ENCODE measurements around the gene LZTS2. TPM values are rescaled to one million over a fixed set of nuclear protein-coding genes. Genes with fewer than 3 reads are reported as not detected.

LZTS2 gene
- total RNA-seq, 1 experiment from 2014 or later, result 69.1 TPM

DNA sequence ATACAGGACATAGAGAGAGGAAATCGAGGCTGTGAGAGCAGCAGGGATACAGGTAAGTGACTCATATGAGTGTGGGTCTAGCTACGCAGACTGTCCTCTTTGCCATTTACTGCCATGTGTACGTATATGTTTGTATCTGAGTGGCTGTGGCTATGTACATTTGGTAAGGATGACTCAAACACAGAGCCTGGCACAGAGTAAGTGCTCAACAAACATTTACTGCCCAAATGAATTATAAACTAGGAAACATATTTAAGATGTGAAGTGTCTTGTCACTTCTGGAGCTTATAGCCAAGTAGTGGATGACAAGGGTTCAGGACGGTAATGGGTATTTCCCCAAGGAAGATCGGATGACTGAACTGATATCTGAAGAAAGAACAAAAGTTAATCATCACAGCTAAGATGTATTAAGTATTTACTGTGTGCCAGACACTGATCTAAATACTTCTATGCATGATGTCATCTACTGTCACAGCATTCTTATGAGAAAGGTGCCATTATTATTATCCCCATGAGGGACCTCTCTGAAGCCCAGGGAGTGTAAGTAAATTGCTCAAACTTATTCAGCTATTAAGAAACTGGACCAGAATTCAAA lies 18.3 kb upstream of the LZTS2 start:
- H3K4ac ChIP-seq (ENCODE audit: low read depth, low read length), result no peak overlapping the region
- TF ChIP-seq, protein P1, sequence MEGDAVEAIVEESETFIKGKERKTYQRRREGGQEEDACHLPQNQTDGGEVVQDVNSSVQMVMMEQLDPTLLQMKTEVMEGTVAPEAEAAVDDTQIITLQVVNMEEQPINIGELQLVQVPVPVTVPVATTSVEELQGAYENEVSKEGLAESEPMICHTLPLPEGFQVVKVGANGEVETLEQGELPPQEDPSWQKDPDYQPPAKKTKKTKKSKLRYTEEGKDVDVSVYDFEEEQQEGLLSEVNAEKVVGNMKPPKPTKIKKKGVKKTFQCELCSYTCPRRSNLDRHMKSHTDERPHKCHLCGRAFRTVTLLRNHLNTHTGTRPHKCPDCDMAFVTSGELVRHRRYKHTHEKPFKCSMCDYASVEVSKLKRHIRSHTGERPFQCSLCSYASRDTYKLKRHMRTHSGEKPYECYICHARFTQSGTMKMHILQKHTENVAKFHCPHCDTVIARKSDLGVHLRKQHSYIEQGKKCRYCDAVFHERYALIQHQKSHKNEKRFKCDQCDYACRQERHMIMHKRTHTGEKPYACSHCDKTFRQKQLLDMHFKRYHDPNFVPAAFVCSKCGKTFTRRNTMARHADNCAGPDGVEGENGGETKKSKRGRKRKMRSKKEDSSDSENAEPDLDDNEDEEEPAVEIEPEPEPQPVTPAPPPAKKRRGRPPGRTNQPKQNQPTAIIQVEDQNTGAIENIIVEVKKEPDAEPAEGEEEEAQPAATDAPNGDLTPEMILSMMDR (conservative IDR thresholded peaks at IDR 0.05), result no peak
- no peak overlapping the region for H2AK5ac ChIP-seq (ENCODE audit: insufficient read length, low read length)
- Mint-ChIP-seq H3K27ac (no peak overlapping the region), H3K4me1 (peaks cover under 1 to 1% of the 10 kb centered on the region in 2 experiments), H3K27me3 (ENCODE audit: low read depth) (no peaks in the 10 kb centered on the region; the same call in 1 of the 2 replicates), H3K4me3 (no peak overlapping the region), H3K9me3 (no peaks in the 10 kb centered on the region), H3K36me3 (ENCODE audit: insufficient read depth in 1 of 3, low read depth in 3 of 3) (peaks cover 3 to 33% (median 22%) of the 10 kb centered on the region in 3 experiments; a peak in 5 of 7 replicates)
- no peak overlapping the region for H3K4me2 ChIP-seq (ENCODE audit: insufficient read depth, insufficient read length, low read length)
- no peak for DNase-seq
- H3K9ac ChIP-seq (ENCODE audit: extremely low read depth, insufficient read length, low read length), result no peak overlapping the region
- H3T11ph ChIP-seq (ENCODE audit: low read length), result no peak overlapping the region
- no peak overlapping the region for H3K27ac ChIP-seq (ENCODE audit: insufficient read length, low read depth, low read length)
- H3K79me2 ChIP-seq (ENCODE audit: insufficient read depth, low read length), result no peaks in the 10 kb centered on the region; the same call in 1 of the 2 replicates
- H4K8ac ChIP-seq (replicated peaks; ENCODE audit: insufficient read length, low read depth, low read length), result no peak overlapping the region
- no peak overlapping the region for H2BK5ac ChIP-seq (ENCODE audit: insufficient read length, low read length)
- no peak overlapping the region for H4K5ac ChIP-seq (ENCODE audit: insufficient read length, low read depth, low read length)
- no peak overlapping the region for H3K56ac ChIP-seq (ENCODE audit: insufficient read length, low read depth, low read length)
- H3K4me1 ChIP-seq (ENCODE audit: insufficient read depth, low read length), result no peaks in the 10 kb centered on the region
- no peak overlapping the region for H2BK120ac ChIP-seq (ENCODE audit: low read depth, low read length, poor library complexity, severe bottlenecking)
- WGBS (ENCODE audit: extremely low coverage, insufficient read length, low lambda C conversion rate), result no CpG with 5 or more reads among the region's 5 CpGs
- no peaks in the 10 kb centered on the region for H3K23me2 ChIP-seq (ENCODE audit: insufficient read length, low read depth, low read length, poor library complexity, severe bottlenecking)
- H3K14ac ChIP-seq (ENCODE audit: insufficient read depth, low read length), result no peak overlapping the region
- no peak overlapping the region for H3K23ac ChIP-seq (ENCODE audit: insufficient read length, low read depth, low read length)
- H3K79me1 ChIP-seq (ENCODE audit: insufficient read depth, low read depth, low read length, poor library complexity, severe bottlenecking), result no peaks in the 10 kb centered on the region
- H3K9me3 ChIP-seq (ENCODE audit: control insufficient read depth, low read depth, low read length), result no peaks in the 10 kb centered on the region
- no peak overlapping the region for H4K91ac ChIP-seq (ENCODE audit: insufficient read length, low read depth, low read length)
- H3K18ac ChIP-seq (ENCODE audit: insufficient read length, low read depth, low read length), result no peak overlapping the region
- no peak overlapping the region for H2AFZ ChIP-seq (ENCODE audit: low read length)
- H2BK15ac ChIP-seq (ENCODE audit: low read depth, low read length), result no peak overlapping the region
- H2BK20ac ChIP-seq (ENCODE audit: low read depth, low read length, poor library complexity, severe bottlenecking), result no peak overlapping the region
- no peaks in the 10 kb centered on the region for H3K27me3 ChIP-seq (ENCODE audit: insufficient read depth, low read length)
- no peaks in the 10 kb centered on the region for H4K20me1 ChIP-seq (ENCODE audit: control insufficient read depth, insufficient read depth, insufficient read length)
- H2BK12ac ChIP-seq (ENCODE audit: insufficient read length, low read depth, low read length), result no peak overlapping the region
